BLaER1 (cell line): ENCODE measurements around the gene ADAT2.

ENCODE experiments used
- H3K27ac ChIP-seq: shearing (Covaris generic); formaldehyde crosslinking; 2 replicates; pipeline ENCODE4 v1.8.1; 2022
- H3K27me3 ChIP-seq: shearing (Covaris generic); formaldehyde crosslinking; 2 replicates; pipeline ENCODE4 v1.8.1; 2022
- H3K36me3 ChIP-seq: shearing (Covaris generic); formaldehyde crosslinking; 2 replicates; pipeline ENCODE4 v1.8.1; 2022
- H3K4me1 ChIP-seq: shearing (Covaris generic); formaldehyde crosslinking; 2 replicates; pipeline ENCODE4 v1.8.1; 2022
- H3K4me2 ChIP-seq: shearing (Covaris generic); formaldehyde crosslinking; 2 replicates; pipeline ENCODE4 v1.8.1; 2022
- H3K4me3 ChIP-seq: shearing (Covaris generic); formaldehyde crosslinking; 2 replicates; pipeline ENCODE4 v1.8.1; 2022
- H3K9ac ChIP-seq: shearing (Covaris generic); formaldehyde crosslinking; 2 replicates; pipeline ENCODE4 v1.8.1; 2022
- H3K9me3 ChIP-seq: shearing (Covaris generic); formaldehyde crosslinking; 2 replicates; pipeline ENCODE4 v1.8.1; 2022
- H4K20me1 ChIP-seq: shearing (Covaris generic); formaldehyde crosslinking; 2 replicates; pipeline ENCODE4 v1.8.1; 2022
- Cebpa-rat ChIP-seq: shearing (Covaris generic); IDR thresholded peaks from 2 replicates; pipeline ENCODE4 v1.8.1; 2022

The ADAT2 gene

DNA sequence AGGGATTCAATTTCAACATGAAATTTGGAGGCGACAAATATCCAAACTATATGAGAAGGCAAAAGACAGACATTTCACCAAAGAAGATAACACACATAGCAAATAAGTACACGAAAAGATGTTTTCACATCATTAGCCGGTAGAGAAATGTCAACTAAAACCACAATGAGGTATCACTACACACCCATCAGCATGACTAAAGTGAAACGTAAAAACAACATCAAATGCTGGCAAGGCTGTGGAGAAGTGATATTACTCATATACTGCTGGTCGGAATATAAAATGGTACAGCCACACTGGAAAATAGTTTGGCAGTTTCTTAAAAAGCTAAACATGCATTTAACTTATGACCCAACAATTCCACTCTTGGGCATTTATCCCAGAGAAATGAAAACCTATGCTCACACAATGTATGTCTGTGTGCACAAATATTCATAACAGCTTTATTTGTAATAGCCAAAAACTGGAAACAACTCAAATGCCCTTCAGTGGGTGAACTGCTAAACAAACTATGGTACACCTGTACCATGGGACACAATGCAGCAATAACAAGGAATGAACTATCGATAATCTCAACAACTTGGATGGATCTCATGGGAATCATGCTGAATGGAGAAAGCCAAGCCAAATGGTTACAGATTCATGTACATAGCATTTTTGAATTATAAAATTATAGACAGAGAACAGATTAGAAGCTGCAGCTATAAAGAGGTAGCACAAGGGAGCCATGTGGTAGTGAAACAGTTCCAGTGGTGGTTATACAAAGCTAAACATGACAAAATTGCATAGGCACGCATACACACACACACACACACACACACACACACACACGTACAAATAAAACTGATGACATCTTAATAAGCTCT is 8.6 kb downstream of the ADAT2 start:
- H3K27ac ChIP-seq: no peak overlapping the region
- peaks cover 50% of the 10 kb centered on the region for H3K36me3 ChIP-seq
- H3K4me3 ChIP-seq: no peak overlapping the region

DNA sequence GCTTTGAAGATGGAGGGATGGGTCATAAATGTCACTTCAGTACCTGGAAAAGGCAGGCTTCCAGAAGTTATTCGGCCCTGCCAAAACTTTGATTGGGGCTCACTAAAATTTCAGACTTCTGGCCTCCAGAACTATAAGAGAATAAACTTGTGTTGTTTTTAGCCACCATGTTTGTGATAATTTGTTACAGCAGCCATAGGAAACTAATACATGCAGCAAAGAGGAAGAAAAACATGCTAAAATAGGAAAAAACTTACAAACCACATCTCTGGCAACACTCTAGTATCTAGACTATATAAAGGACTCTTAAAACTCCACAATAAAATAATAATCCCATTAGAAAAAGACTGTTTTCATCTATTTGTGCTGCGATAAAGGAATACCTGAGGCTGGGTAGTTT is 9.5 kb downstream of the ADAT2 start:
- no peak overlapping the region for H3K27ac ChIP-seq
- no peaks in the 10 kb centered on the region for H3K4me1 ChIP-seq
- no peak overlapping the region for H3K4me2 ChIP-seq
- H3K9me3 ChIP-seq: no peaks in the 10 kb centered on the region
- no peak overlapping the region for H3K9ac ChIP-seq
- TF ChIP-seq Cebpa-rat: no peak
- peaks cover 56% of the 10 kb centered on the region for H3K36me3 ChIP-seq
- no peaks in the 10 kb centered on the region for H4K20me1 ChIP-seq
- H3K4me3 ChIP-seq: no peak overlapping the region
- H3K27me3 ChIP-seq: no peaks in the 10 kb centered on the region

More for the DNA sequence above, 8.6 kb downstream of the ADAT2 start:
- Histone ChIP-seq H3K4me1 (no peaks in the 10 kb centered on the region), H3K9me3 (no peaks in the 10 kb centered on the region), H3K27me3 (no peaks in the 10 kb centered on the region), H4K20me1 (no peaks in the 10 kb centered on the region), H3K4me2 (no peak overlapping the region), H3K9ac (no peak overlapping the region)
- no peak for TF ChIP-seq Cebpa-rat

DNA sequence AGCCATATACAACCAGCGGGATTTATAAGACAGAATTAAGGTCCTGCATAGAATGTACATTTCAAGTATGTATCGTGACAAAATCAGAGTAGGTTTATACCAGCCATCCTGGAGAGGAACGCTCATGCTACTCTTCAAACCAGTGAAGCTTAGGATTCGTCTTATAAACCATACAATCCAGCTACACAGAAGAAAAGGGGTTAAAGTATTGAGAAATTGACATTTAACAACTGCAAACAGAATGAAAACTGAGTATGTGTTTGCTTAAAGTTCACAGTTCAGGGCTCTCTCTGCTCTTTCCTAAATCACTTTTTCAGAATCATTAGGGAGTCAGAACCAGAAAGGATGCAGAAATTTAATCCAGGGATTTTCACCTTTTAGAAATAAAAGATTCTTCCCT is 17.9 kb downstream of the ADAT2 start:
- H3K9ac ChIP-seq: no peak overlapping the region
- H3K9me3 ChIP-seq: no peaks in the 10 kb centered on the region
- peaks cover 53% of the 10 kb centered on the region for H3K36me3 ChIP-seq
- no peaks in the 10 kb centered on the region for H3K4me1 ChIP-seq
- H3K4me3 ChIP-seq: no peak overlapping the region
- no peaks in the 10 kb centered on the region for H4K20me1 ChIP-seq
- no peaks in the 10 kb centered on the region for H3K27me3 ChIP-seq
- no peak for TF ChIP-seq Cebpa-rat
- no peak overlapping the region for H3K4me2 ChIP-seq
- no peak overlapping the region for H3K27ac ChIP-seq

DNA sequence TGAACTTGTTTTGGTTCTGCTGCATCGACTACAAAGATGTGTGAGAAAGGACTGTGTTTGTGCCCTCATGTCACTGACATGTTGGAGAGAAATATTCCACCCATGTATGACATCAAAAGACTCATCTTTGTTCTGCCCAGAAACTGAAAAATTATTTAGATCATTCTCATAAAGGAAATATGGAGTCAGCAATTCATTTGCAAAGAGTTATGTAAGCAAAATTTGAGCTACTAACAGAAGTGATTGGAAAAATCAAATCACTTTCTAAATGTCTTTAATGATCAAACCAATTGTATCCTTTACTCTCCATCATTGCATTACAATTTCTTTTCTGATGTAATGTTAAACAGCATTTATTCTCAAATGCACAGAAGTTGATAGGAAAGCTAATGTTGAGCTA is 19.3 kb downstream of the ADAT2 start:
- Histone ChIP-seq H3K27ac (no peak overlapping the region), H3K27me3 (no peaks in the 10 kb centered on the region), H3K4me1 (no peaks in the 10 kb centered on the region), H3K9me3 (no peaks in the 10 kb centered on the region), H3K36me3 (peaks cover 47% of the 10 kb centered on the region), H3K9ac (no peak overlapping the region), H4K20me1 (no peaks in the 10 kb centered on the region), H3K4me2 (no peak overlapping the region), H3K4me3 (no peak overlapping the region)
- TF ChIP-seq Cebpa-rat: no peak

DNA sequence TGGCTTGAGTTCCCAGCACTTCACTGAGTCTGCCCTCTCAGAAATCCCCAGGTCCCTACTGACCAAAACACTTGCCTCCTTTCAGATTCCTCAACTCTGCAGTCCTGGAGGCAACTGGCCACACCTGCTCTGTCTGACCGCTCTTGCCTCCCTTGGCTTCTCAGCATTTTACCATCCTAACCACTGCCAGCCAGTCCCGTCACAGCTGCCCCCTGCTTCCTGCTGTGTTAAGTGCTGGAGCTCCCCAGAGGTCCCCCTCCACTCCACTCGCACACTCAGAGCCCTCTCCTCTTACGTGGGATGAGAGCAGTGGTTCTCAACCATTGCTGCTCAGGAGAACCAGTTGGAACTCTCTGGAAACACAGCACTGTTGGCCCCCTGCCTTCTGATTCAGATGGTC is 20.5 kb downstream of the ADAT2 start:
- Histone ChIP-seq H3K4me2 (no peak overlapping the region), H3K36me3 (peaks cover 40% of the 10 kb centered on the region), H4K20me1 (no peaks in the 10 kb centered on the region), H3K4me3 (no peak overlapping the region), H3K9ac (no peak overlapping the region), H3K27me3 (no peaks in the 10 kb centered on the region), H3K9me3 (no peaks in the 10 kb centered on the region), H3K27ac (no peak overlapping the region), H3K4me1 (no peaks in the 10 kb centered on the region)
- no peak for TF ChIP-seq Cebpa-rat

DNA sequence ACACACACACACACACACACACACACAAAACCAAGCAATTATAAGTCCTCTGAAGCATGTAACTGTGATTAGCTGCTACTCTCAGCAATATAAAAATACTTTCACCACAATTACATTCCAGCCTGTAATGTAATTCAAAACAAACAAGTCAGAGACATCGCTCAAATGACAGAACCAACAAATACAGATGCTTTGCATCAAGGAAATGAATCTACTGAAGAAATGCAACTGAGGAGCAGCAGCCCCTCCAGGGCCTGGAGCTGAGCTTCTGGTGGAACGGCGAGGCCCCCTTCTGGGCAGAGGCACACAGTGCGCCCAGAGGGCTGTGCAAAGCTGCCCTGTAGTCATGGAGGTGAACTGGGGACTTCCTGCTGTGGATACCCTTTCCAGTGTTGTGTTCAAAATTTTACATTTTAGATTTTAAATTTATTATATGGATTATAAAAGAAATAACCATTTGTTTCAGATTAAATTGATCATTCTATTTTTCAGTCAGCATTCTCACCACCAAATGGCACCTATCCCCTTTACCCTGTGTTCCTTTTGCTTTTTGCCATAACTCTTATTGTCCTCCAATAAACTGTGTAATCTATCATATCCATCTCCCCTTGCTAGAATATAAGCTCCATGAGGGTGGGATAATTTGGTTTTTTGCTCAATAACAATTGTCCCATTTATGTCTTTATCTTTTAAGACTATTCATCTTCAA is 23.2 kb downstream of the ADAT2 start:
- no peak overlapping the region for H3K27ac ChIP-seq

DNA sequence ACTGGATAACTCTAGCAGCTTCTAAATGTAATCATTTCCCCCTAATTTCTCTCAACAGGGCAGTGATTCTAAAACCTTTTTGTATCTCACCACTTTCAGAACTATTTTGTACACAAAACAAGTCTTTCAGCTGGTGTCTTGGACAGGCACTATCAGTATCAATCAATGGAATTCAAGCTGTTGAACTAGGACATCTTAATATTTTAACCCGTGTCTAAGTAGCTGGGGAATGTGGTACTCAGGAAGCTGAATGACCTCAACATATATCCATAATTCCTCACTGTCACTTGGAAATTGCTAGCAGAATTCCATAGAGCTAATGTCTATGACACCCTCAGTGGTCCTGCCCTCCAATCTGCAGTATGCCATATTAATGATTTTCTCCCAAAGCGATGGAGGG is 24.5 kb downstream of the ADAT2 start:
- no peak for TF ChIP-seq Cebpa-rat
- Histone ChIP-seq H3K27ac (no peak overlapping the region), H3K4me1 (no peaks in the 10 kb centered on the region), H3K36me3 (peaks cover 17% of the 10 kb centered on the region), H3K9ac (no peak overlapping the region), H3K27me3 (no peaks in the 10 kb centered on the region), H3K4me3 (no peak overlapping the region), H4K20me1 (no peaks in the 10 kb centered on the region), H3K9me3 (no peaks in the 10 kb centered on the region), H3K4me2 (no peak overlapping the region)

More for the DNA sequence above, 23.2 kb downstream of the ADAT2 start:
- no peaks in the 10 kb centered on the region for H3K4me1 ChIP-seq
- H3K4me3 ChIP-seq: no peak overlapping the region
- H3K9me3 ChIP-seq: no peaks in the 10 kb centered on the region
- no peaks in the 10 kb centered on the region for H4K20me1 ChIP-seq
- H3K9ac ChIP-seq: no peak overlapping the region
- TF ChIP-seq Cebpa-rat: no peak
- no peaks in the 10 kb centered on the region for H3K27me3 ChIP-seq
- peaks cover 21% of the 10 kb centered on the region for H3K36me3 ChIP-seq
- H3K4me2 ChIP-seq: no peak overlapping the region

DNA sequence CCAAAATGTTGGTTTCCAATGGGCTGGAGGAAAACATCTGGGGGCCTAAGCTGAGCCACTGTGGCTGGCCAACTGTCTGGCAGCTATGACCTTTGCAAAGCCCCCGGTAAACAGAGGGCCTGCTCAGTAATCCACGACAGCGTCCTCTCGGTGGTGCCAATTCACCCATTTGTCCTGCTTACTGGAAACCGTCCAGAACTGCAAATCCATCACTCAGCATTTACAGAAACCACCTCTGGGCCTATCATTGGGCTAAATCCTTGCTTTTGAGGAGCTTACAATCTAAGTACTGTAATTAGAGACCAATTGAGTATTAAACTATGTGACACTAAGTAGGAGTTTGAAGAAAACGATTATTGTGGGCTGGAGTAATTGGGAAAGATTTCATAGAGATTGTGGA is 31.0 kb downstream of the ADAT2 start:
- no peaks in the 10 kb centered on the region for H4K20me1 ChIP-seq

DNA sequence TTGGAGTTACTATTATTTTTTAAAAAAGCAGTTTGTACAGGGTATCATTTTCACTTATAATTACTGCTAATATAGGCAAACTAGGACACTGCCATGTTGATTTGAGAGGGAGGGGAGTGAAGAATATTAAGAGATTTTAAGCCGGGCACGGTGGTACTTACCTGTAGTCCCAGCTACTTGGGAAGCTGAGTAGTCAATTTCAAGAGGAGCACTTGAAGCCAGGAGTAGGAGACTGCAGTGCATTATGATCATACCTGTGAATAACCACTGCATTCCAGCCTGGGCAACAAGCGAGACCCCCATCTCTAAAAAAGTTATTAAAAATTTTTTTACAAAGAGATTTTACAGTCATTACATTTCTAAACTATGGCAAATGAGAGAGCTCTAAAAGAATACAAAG is 35.7 kb downstream of the ADAT2 start:
- no peaks in the 10 kb centered on the region for H3K4me1 ChIP-seq
- no peak for TF ChIP-seq Cebpa-rat
- H3K4me3 ChIP-seq: no peak overlapping the region
- no peaks in the 10 kb centered on the region for H3K9me3 ChIP-seq
- H3K27me3 ChIP-seq: no peaks in the 10 kb centered on the region
- H3K4me2 ChIP-seq: no peak overlapping the region
- no peaks in the 10 kb centered on the region for H4K20me1 ChIP-seq
- H3K27ac ChIP-seq: no peak overlapping the region
- no peak overlapping the region for H3K9ac ChIP-seq
- H3K36me3 ChIP-seq: no peaks in the 10 kb centered on the region

More for the DNA sequence above, 31.0 kb downstream of the ADAT2 start:
- no peak for TF ChIP-seq Cebpa-rat
- no peaks in the 10 kb centered on the region for H3K27me3 ChIP-seq
- H3K9me3 ChIP-seq: no peaks in the 10 kb centered on the region
- no peak overlapping the region for H3K9ac ChIP-seq
- H3K27ac ChIP-seq: no peak overlapping the region
- H3K4me1 ChIP-seq: no peaks in the 10 kb centered on the region
- no peak overlapping the region for H3K4me3 ChIP-seq
- H3K36me3 ChIP-seq: no peaks in the 10 kb centered on the region
- no peak overlapping the region for H3K4me2 ChIP-seq

DNA sequence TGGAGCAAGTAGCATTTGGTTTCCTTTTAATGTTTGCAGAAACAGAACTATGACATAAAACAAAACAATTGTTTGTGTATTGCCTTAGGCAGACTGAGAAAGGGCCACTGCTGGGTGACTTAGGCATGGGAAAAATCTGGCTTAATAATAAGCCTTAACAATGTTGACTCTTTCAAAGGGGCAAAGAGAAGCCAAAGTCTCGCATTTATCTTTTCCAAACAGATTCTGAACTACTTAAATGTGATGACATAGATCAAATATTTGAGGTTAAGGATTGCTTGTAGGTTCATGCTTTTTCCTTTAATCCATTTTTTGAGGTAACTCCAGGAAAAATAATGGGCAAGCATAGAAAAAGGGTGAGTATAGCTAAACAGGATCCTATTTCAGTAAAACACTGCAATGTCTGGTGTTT is 39.6 kb downstream of the ADAT2 start:
- no peak for TF ChIP-seq Cebpa-rat
- no peaks in the 10 kb centered on the region for H3K36me3 ChIP-seq
- no peaks in the 10 kb centered on the region for H4K20me1 ChIP-seq
- H3K27me3 ChIP-seq: no peaks in the 10 kb centered on the region
- H3K9ac ChIP-seq: no peak overlapping the region
- no peak overlapping the region for H3K27ac ChIP-seq
- no peaks in the 10 kb centered on the region for H3K9me3 ChIP-seq
- H3K4me2 ChIP-seq: no peak overlapping the region
- H3K4me1 ChIP-seq: no peaks in the 10 kb centered on the region
- no peak overlapping the region for H3K4me3 ChIP-seq
